Globus pallidus (tissue), 1 donor: Measurements from ENCODE around the gene PCED1B.

Experiments used
- DNase-seq: peaks from one replicate; pipeline ENCODE4 v3.0.0-alpha.2; 2015; ENCODE audit warnings: low spot score

PCED1B gene

GRCh38 chr12:47067771-47068431 is 11.5 kb upstream of the PCED1B start:
- no peak for DNase-seq

GRCh38 chr12:47068539-47068938 is 10.9 kb upstream of the PCED1B start:
- DNase-seq = no peak

DNA sequence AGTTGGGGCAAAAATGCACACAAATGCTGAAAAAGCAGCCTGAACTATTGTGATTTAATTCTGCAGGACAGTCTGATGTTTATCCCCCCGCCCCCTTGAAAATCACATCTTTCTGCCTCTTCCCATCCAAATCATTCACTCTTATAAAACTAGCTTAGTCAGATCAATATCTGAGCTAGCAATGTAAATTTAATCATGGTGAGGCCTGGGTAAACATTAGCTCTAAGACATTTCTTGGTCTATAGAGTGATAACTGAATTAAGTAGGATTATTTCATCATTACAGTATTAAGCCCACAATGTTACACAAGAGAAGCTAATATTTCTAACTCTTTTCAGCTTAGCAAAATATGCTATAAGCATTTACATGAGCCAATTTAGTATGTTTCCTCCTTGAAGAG is 9.1 kb upstream of the PCED1B start:
- no peak for DNase-seq

GRCh38 chr12:47071241-47071852 is 8.1 kb upstream of the PCED1B start:
- DNase-seq = no peak

- DNase-seq = no peak
Observed at GRCh38 chr12:47073951-47074350, 5.5 kb upstream of the PCED1B start.

- DNase-seq = no peak
Observed at GRCh38 chr12:47074757-47075156, 4.7 kb upstream of the PCED1B start.

DNA sequence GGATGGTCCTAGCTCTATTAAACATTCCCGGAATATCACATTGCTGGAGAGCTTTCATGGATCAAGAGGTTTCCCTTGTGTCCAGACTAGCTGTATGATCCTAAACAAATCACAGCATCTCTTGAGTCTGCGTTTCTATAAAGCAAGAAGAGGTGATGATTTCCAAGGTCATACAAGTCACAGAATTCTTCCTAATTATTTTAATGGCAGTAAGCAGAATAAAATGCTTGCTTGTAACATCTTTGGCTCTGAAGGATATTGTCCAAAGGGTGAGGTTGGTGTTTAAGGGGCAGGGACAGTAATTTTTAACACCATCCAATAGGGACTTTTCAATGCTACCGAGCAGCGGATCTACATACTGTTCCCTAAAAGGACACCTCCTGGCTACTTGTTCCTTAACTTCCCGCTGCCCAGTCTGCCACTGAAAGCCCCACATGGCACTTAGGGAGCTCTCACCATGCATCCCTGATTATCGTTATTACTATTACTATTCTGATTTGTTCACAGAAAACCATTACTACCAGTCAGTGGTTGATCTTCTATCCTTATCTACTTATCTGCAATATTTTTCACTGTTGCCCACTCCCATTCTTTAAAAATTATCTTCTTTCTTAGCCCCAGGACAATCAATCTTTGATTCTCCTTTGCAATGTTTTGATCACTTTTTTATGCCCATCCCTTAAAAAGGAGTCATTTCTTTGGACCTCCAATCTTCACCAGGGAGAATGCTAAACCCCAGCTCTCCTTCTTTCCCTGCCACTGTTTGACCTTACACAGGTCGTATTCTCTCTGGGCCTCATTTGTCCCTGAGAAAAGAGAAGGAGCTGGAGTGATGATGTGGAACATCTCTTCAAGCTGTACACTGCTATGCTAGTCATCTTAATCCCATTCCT is 4.0 kb upstream of the PCED1B start:
- DNase-seq = no peak

- no peak for DNase-seq
Observed at GRCh38 chr12:47077206-47078085, 2.0 kb upstream of the PCED1B start.

- no peak for DNase-seq
Observed at GRCh38 chr12:47078086-47078395, 1.4 kb upstream of the PCED1B start.

DNA sequence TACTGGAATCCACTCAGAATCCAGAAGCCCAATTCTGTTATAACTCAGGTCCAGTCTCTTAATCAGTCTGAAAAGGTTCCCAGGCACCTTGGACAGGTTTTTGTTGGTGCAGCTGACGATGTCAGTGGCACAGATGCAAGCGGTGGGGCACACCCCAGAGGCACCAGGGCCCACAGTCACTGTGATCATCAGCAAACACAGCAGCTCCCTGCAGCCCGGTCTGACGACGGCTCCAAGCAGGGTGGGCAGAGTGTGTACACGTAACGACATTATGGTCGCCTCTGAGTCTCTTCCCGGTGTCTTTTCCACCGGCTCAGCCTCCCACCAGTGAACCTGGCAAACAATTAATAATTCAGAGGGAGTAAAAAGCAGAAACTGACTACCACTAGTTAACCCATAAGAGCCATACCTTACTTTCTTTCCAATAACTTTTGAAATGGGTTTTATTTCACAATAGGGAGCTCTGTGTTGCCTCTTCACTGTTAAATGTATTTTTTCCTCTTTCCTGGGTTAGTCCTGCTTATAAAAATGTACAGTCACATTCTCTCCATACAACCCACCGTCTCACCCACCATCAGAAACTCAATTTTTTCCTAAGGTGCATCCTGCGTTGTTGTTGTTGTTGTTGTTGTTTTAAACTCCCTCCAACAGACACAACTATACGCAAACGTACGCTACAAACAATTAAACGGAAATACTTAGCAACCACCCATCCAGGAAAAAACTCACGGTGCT is 521 bp upstream of the PCED1B start:
- no peak for DNase-seq

DNA sequence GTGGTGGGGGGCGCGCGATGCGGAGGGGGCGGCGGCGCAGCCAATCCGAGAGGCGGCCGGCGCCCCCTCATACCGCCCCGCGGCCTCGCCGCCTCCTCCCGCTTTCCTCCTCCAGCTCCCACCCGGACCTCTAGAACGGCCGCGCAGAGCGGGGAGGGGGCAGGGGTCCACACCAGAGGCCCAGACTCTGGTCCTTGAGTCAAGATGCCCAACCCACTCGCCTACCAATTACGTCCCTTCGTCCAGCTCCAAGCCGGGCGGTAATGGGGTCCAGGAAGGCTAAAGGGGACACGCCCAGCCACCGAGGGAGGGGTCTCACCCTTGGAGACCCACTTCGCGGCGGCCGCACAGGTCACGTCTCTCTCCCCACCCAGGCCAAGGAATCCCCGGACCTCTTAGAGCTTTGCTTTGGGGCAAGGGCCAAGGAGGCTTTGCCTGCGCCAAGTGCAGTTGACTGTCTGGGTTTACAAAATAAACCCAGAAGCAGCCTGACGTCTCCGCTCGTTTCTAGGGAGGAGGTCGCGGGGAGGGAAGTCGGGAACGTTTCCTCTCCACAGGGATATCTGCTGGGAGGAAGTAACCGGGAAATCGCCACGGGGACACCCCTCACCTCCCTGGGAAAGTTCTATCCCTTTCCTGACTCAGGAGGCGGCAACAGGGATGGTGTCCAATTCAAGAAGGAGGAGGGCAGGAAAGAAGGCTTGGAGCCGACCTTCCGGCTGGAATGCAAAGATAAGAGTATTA is 732 bp downstream of the PCED1B start:
- DNase-seq = no peak

GRCh38 chr12:47080725-47081502 is 1.5 kb downstream of the PCED1B start:
- no peak for DNase-seq

DNA sequence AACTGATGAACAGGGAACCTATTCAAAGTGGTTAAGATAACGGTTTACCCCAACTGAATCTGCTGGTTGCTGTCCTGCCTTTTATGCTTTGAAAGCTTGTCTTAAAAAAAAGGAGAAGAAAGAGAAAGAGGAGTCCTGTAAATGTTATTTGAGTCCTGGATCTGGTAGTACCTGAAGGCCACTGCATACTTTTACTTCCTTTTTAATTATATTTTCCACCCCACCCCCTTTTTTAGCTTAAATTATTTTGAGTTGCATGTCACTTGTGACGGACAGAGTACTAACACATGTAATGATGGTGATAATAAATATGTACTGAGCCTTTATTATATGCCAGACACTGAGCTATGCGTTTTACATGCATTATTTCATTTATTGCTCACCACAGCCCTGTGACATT is 2.9 kb downstream of the PCED1B start:
- DNase-seq = no peak

DNA sequence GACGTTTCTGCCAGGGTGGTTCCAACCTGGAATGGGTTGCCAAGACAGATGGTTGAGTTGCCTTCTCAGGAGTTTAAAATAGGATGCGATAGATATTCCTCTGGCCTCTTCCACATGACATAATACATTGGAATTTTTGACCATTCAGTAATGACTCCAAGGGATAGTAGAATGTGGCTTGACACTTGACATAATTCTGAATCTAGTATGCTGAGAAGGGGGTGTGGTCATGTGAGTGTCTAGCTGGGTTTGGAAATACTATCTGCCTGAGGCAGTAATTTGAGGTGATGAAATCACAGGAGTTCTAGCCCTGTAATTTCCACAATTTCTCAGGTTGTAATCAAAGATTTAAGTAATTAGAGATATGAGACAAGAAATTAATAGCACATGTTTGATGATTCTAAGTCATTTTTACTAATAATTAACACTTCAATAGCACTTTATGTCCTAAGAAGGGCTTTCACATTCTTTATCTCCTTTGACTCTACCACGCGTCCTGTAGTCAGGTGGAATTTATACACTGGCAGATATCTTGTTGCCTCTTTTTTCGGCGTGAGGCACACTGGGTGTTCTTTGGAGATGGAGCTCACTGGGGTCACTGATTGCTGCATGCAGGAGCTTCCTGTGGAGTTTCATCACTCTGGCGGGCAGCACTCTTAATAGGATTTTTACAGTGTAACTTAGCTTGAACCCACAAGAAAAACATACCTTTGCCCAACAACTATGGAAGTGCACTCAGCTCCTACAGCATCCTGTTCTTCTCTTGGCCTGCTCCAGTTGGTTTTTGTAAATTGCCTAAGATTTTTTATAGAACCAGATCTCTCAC is 3.6 kb downstream of the PCED1B start:
- no peak for DNase-seq

DNA sequence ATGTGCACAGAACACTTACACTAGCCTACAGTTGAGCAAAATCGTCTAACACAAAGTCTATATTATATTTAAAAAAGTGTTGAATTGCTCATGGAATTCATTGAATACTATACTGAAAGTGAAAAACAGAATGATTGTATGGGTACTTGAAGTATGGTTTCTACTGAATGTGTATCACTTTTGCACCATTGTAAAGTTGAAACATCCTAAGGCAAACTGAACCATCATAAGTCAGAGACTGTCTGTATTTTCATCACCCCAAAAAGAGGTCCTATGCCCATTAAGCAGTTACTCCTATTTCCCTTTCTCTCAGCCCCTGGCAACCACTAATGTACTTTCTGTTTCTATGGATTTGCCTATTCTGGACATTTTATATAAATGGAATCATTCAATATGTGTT is 4.8 kb downstream of the PCED1B start:
- no peak for DNase-seq

- DNase-seq = no peak
Observed at GRCh38 chr12:47085815-47086252, 6.4 kb downstream of the PCED1B start.

DNA sequence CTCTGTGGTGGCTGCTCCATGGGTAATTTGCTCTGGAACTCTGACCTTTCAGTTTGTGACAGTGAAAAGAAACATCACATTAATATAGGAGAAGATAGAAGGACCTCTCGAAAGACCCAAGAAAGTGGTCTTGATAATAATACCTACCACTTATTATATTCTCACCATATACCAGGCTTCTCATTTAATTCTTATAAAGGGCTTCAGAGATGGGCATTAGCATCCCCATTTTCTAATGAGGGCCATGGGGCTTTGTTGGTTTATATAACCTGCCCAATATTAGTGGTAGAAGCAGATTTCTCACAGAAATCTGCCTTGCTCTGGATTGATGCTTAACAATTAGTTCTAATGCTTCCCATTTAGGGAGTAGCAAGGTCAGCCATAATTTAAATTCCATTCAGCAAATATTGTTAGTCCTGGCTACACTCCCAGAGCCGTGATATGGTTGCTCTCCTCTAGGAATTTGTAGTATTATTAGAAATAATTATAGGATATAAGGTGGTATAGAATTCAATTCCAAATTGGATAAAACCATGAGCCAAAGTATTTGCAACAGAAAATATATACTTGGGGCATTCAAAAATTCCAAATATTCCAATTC is 7.8 kb downstream of the PCED1B start:
- no peak for DNase-seq
